Muscle layer of duodenum (tissue), 2 donors: ENCODE measurements around the gene KDELR3.
A peak's percentile ranks its signal among the peaks of the same experiment; 100 is the strongest.

Experiments
- H3K27ac ChIP-seq: one replicate; pipeline ENCODE4 v1.7.0; 2013; ENCODE audit warnings: mild to moderate bottlenecking, low read length
- H3K27me3 ChIP-seq: one replicate; pipeline ENCODE4 v1.7.0; 2013; ENCODE audit warnings: low read depth, mild to moderate bottlenecking, control low read depth, low read length
- H3K36me3 ChIP-seq, 2 donors: one replicate each; pipeline ENCODE4 v1.7.0; 2013; ENCODE audit warnings: low read length in 2 of 2, control low read depth in 1 of 2, mild to moderate bottlenecking in 1 of 2; ENCODE audit not compliant: insufficient read depth in 2 of 2, control insufficient read depth in 1 of 2
- H3K4me1 ChIP-seq, 2 donors: one replicate each; pipeline ENCODE4 v1.7.0; 2013; ENCODE audit warnings: low read length in 2 of 2, mild to moderate bottlenecking in 2 of 2, control low read depth in 1 of 2, moderate library complexity in 1 of 2; ENCODE audit not compliant: insufficient read depth in 2 of 2, control insufficient read depth in 1 of 2
- H3K4me3 ChIP-seq, 2 donors: one replicate each; pipeline ENCODE4 v1.7.0; 2013; ENCODE audit warnings: low read length in 2 of 2, low read depth in 1 of 2, mild to moderate bottlenecking in 1 of 2
- H3K9me3 ChIP-seq, 2 donors: one replicate each; pipeline ENCODE4 v1.7.0; 2013; ENCODE audit warnings: low read length in 2 of 2, control low read depth in 1 of 2, mild to moderate bottlenecking in 1 of 2; ENCODE audit not compliant: control insufficient read depth in 1 of 2
- donor health status: healthy.

Gene KDELR3

GRCh38 chr22:38467904-38468442 lies at the start of gene KDELR3:
Gene KDELR3 (plus strand): TSS chr22:38468096. CDS start chr22:38468234, 138 bp downstream.
- H3K27me3 ChIP-seq, result no peaks in the 10 kb centered on the region
- no peak within 1 kb of the TSS for H3K27ac ChIP-seq
- no peaks in the 10 kb centered on the region for H3K9me3 ChIP-seq
- peak within 1 kb of the TSS; percentile 67 to 68 for H3K4me3 ChIP-seq
- no peaks in the 10 kb centered on the region for H3K36me3 ChIP-seq
- H3K4me1 ChIP-seq, result peaks cover 0 to 3% of the 10 kb centered on the region in 2 donors

- H3K36me3 ChIP-seq, result no peaks in the 10 kb centered on the region
- H3K4me1 ChIP-seq, result no peaks in the 10 kb centered on the region
- H3K9me3 ChIP-seq, result no peaks in the 10 kb centered on the region
- no peak overlapping the region for H3K27ac ChIP-seq
- H3K4me3 ChIP-seq, result no peak overlapping the region
- no peaks in the 10 kb centered on the region for H3K27me3 ChIP-seq
These were observed 49.3 kb upstream of the KDELR3 start for GRCh38 chr22:38418589-38418988.

- H3K27ac ChIP-seq, result no peak overlapping the region
These were observed 48.6 kb upstream of the KDELR3 start for GRCh38 chr22:38419121-38419857.

GRCh38 chr22:38419858-38420160 lies 48.1 kb upstream of the KDELR3 start:
- Histone ChIP-seq H3K4me3 (no peak overlapping the region), H3K9me3 (no peaks in the 10 kb centered on the region), H3K4me1 (peaks cover 0 to 4% of the 10 kb centered on the region in 2 donors), H3K27ac (no peak overlapping the region), H3K27me3 (no peaks in the 10 kb centered on the region), H3K36me3 (no peaks in the 10 kb centered on the region)

More at GRCh38 chr22:38419121-38419857, 48.6 kb upstream of the KDELR3 start:
- no peaks in the 10 kb centered on the region for H3K27me3 ChIP-seq
- H3K4me1 ChIP-seq, result no peaks in the 10 kb centered on the region
- H3K4me3 ChIP-seq, result no peak overlapping the region
- H3K9me3 ChIP-seq, result no peaks in the 10 kb centered on the region
- H3K36me3 ChIP-seq, result no peaks in the 10 kb centered on the region

DNA sequence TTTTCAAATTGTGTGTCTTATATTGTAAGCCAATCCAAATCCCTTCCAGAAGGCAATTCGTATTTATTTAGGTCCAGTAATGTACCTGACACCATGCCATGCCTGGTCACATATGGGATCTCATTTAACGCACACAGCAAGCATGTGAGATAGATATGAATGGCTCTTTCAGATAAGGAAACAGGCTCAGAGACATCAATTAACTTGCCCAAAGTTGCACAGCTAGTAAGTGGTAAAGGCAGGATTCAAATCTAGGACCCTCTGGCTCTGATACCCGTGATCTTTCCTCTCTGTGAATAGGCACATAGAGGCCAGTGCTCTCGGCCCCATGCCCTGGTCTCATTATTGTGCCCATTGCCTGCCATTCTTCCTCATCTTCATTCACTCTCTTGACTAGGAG lies 47.2 kb upstream of the KDELR3 start:
- H3K36me3 ChIP-seq, result no peaks in the 10 kb centered on the region
- no peak overlapping the region for H3K27ac ChIP-seq
- no peaks in the 10 kb centered on the region for H3K27me3 ChIP-seq
- peaks cover 0 to 4% of the 10 kb centered on the region in 2 donors for H3K4me1 ChIP-seq
- H3K4me3 ChIP-seq, result no peak overlapping the region
- H3K9me3 ChIP-seq, result no peaks in the 10 kb centered on the region

- Histone ChIP-seq H3K4me1 (peaks cover 0 to 4% of the 10 kb centered on the region in 2 donors), H3K36me3 (no peaks in the 10 kb centered on the region), H3K4me3 (no peak overlapping the region), H3K9me3 (no peaks in the 10 kb centered on the region), H3K27me3 (no peaks in the 10 kb centered on the region), H3K27ac (no peak overlapping the region)
These were observed 45.0 kb upstream of the KDELR3 start for GRCh38 chr22:38422611-38423511.

DNA sequence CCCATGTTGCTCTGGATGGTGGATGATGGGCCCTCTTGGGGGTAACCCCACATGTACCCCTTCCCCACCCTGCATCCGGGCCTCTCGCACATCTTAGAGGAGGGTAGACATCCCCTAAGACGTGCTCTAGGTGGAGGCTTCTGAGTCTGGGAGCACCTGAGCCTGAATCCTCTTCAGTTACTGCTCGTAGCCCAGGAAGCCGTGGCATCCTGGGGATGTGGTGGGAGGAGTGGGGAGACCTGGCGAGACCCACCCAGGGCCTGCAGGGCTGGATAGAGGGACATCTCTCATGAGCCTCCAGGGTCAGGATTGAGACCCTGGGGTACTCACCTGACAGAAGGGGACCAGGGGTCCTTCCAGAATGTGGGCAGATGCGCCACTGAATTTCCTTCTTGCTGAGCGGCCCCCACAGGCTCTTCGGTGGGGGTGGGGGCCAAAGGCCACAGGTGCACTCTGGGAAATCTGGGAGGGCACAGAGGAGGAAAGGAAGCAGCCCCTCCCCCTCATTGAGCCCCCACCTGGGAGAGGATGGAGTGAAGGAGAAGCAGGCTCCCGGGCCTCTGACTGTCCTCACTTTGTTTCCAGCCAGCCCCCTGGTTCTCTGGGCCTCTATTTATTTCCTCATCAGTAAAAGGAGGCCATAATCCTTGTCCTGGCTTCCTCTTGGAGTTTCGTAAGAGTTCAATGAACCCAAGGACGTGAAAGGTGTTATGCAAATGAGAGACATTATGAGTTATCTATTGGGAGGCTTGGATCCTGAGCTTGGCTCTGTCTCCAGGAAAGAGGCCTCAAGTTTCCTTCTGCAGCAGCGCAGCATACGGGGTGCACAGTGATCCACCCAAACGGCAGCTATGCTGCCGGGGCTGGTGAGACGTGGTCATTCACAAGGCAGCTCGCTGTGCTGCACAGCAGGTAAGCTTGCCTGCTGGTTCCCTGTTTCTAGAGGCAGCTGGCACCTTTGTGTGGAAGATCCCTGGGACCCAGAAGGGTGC lies 44.1 kb upstream of the KDELR3 start:
- Histone ChIP-seq H3K27me3 (no peaks in the 10 kb centered on the region), H3K36me3 (no peaks in the 10 kb centered on the region), H3K27ac (no peak overlapping the region), H3K4me1 (peaks cover 0 to 4% of the 10 kb centered on the region in 2 donors), H3K4me3 (no peak overlapping the region), H3K9me3 (no peaks in the 10 kb centered on the region)

- H3K27me3 ChIP-seq, result no peaks in the 10 kb centered on the region
These were observed 43.3 kb upstream of the KDELR3 start for GRCh38 chr22:38424525-38425080.

GRCh38 chr22:38426628-38427027 lies 41.3 kb upstream of the KDELR3 start:
- Histone ChIP-seq H3K9me3 (no peaks in the 10 kb centered on the region), H3K4me1 (peaks cover 0 to 4% of the 10 kb centered on the region in 2 donors), H3K27me3 (no peaks in the 10 kb centered on the region), H3K4me3 (no peak overlapping the region), H3K36me3 (no peaks in the 10 kb centered on the region), H3K27ac (no peak overlapping the region)

More at GRCh38 chr22:38424525-38425080, 43.3 kb upstream of the KDELR3 start:
- H3K9me3 ChIP-seq, result no peaks in the 10 kb centered on the region
- H3K27ac ChIP-seq, result no peak overlapping the region
- no peak overlapping the region for H3K4me3 ChIP-seq
- H3K4me1 ChIP-seq, result peaks cover 0 to 4% of the 10 kb centered on the region in 2 donors
- no peaks in the 10 kb centered on the region for H3K36me3 ChIP-seq

DNA sequence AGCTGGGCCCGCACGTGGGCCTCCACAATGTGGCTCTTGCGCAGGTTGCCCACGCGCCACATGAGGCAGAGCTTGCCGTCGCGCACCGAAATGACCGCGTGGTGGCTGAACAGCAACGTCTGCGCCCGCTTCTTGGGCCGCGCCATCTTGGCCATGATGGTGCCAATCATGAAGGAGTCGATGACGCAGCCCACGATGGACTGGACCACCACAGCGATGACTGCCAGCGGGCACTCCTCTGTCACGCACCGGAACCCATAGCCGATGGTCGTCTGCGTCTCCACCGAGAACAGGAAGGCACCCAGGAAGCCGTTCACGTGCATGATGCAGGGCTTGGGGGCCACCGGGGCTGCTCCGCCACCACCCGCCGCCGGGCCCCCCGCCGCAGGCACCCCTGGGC lies 40.4 kb upstream of the KDELR3 start:
- H3K27ac ChIP-seq, result no peak overlapping the region
- peaks cover 0 to 4% of the 10 kb centered on the region in 2 donors for H3K4me1 ChIP-seq
- no peaks in the 10 kb centered on the region for H3K27me3 ChIP-seq
- H3K4me3 ChIP-seq, result no peak overlapping the region
- no peaks in the 10 kb centered on the region for H3K9me3 ChIP-seq
- no peaks in the 10 kb centered on the region for H3K36me3 ChIP-seq
